Naive thymus-derived CD4-positive, alpha-beta T cell (primary cell): ENCODE measurements around the gene CDH23. TPM values are rescaled to one million over a fixed set of nuclear protein-coding genes. Genes with fewer than 3 reads are reported as not detected.

Experiments used
- ATAC-seq: fragments of 150-1000 bp; cut with Tn5 transposase; 2 replicates; pipeline ENCODE4 v1.10.0; 2021; ENCODE audit warnings: mild to moderate bottlenecking, moderate library complexity
- CTCF ChIA-PET: fragments of 350-600 bp; sonication (Branson Sonifier 250); formaldehyde crosslinking; loops from one replicate; lab custom pipeline; 2021; ENCODE audit warnings: antibody characterized with exemption; lab: Charles Lee
- POLR2A ChIA-PET: fragments of 350-600 bp; sonication (Branson Sonifier 250); formaldehyde crosslinking; loops from one replicate; lab custom pipeline; 2021; ENCODE audit warnings: antibody characterized with exemption, inconsistent platforms; lab: Charles Lee
- DNase-seq, 9 donors: peaks; one replicate each; pipeline versions ENCODE4 v3.0.0 to v3.0.0-alpha.2; 2020 to 2022; ENCODE audit warnings: mixed read lengths in 1 of 9
- H3K27ac ChIP-seq: one replicate; pipeline ENCODE4 v1.7.0; 2013; ENCODE audit warnings: mild to moderate bottlenecking, low read depth, low read length, moderate library complexity
- H3K27me3 ChIP-seq, 2 donors: one replicate each; pipeline ENCODE4 v1.7.0; 2013; ENCODE audit warnings: low read length in 2 of 2, mild to moderate bottlenecking in 2 of 2, moderate library complexity in 2 of 2; ENCODE audit not compliant: control insufficient read depth in 2 of 2, insufficient read depth in 2 of 2
- H3K36me3 ChIP-seq, 3 experiments: 1 replicate in 2 of 3; 2 replicates in 1 of 3; pipeline ENCODE4 v1.7.0; 2013; ENCODE audit warnings: low read length in 3 of 3, mild to moderate bottlenecking in 3 of 3, moderate library complexity in 1 of 3; ENCODE audit not compliant: insufficient read depth in 3 of 3, control insufficient read depth in 2 of 3
- H3K4me1 ChIP-seq, 2 donors: one replicate each; pipeline ENCODE4 v1.7.0; 2013; ENCODE audit warnings: low read length in 2 of 2, mild to moderate bottlenecking in 2 of 2, moderate library complexity in 1 of 2; ENCODE audit not compliant: control insufficient read depth in 2 of 2, insufficient read depth in 2 of 2
- H3K4me3 ChIP-seq: 2 replicates; pipeline ENCODE4 v1.7.0; 2013; ENCODE audit warnings: mild to moderate bottlenecking, low read length
- H3K9me3 ChIP-seq, 3 experiments: 1 replicate in 2 of 3; 2 replicates in 1 of 3; pipeline ENCODE4 v1.7.0; 2013; ENCODE audit warnings: low read length in 3 of 3; ENCODE audit not compliant: control insufficient read depth in 2 of 3
- H3K27ac Mint-ChIP-seq, 9 donors: one replicate each; pipeline ENCODE4 v1.8.0; 2020 to 2022; ENCODE audit warnings: mixed read lengths in 9 of 9, mild to moderate bottlenecking in 8 of 9, moderate library complexity in 5 of 9, inconsistent platforms in 2 of 9
- H3K27me3 Mint-ChIP-seq, 5 donors: one replicate each; pipeline ENCODE4 v1.8.0; 2021 to 2022; ENCODE audit warnings: mixed read lengths in 5 of 5, mild to moderate bottlenecking in 1 of 5
- H3K36me3 Mint-ChIP-seq, 5 donors: one replicate each; pipeline ENCODE4 v1.8.0; 2020 to 2022; ENCODE audit warnings: mixed read lengths in 5 of 5, mild to moderate bottlenecking in 3 of 5, inconsistent platforms in 1 of 5
- H3K4me1 Mint-ChIP-seq, 7 donors: one replicate each; pipeline ENCODE4 v1.8.0; 2020 to 2022; ENCODE audit warnings: mixed read lengths in 7 of 7, mild to moderate bottlenecking in 3 of 7, inconsistent platforms in 1 of 7
- H3K4me3 Mint-ChIP-seq, 10 donors: one replicate each; pipeline ENCODE4 v1.8.0; 2020 to 2022; ENCODE audit warnings: mild to moderate bottlenecking in 10 of 10, mixed read lengths in 10 of 10, moderate library complexity in 6 of 10, inconsistent platforms in 2 of 10
- H3K9me3 Mint-ChIP-seq, 11 donors: one replicate each; pipeline ENCODE4 v1.8.0; 2020 to 2022; ENCODE audit warnings: mixed read lengths in 11 of 11, mild to moderate bottlenecking in 4 of 11, inconsistent platforms in 1 of 11, moderate library complexity in 1 of 11
- intact Hi-C, 2 donors: fragments of 100-400 bp; cut with micrococcal nuclease; formaldehyde crosslinking; loops; one replicate each; pipeline ENCODE4 v1.15.1; 2023
- polyA plus RNA-seq, 2 donors: library from polyadenylated mRNA; unstranded; fragments of 300-500 nt; fragmentation: Illumina TruSeq; gene quantifications; one replicate each; pipeline ENCODE4 v1.2.3, GENCODE V29; 2021
- total RNA-seq, 6 experiments: library from RNA in 5 of 6; stranded (reverse) in 5 of 6; gene quantifications; 1 replicate in 5 of 6; 2 replicates in 1 of 6; pipeline ENCODE4 v1.2.3 and lab custom pipeline; 2021 to 2026

The CDH23 gene
- total and polyA plus RNA-seq, 7 experiments from 2014 or later: 1.1 to 18.3 (median 7.9) TPM

GRCh38 chr10:71582506-71583475, 186.1 kb downstream of the CDH23 start:
- ChIA-PET CTCF (interaction anchor here (0.9 kb wide), 1 partner anchor 13 kb away, joined by 4 read pairs; no protein-coding TSS in a partner anchor), POLR2A (no interaction called here)
- no peaks in the 10 kb centered on the region for H3K36me3 Mint-ChIP-seq
- H3K27ac ChIP-seq: no peak overlapping the region
- no peaks in the 10 kb centered on the region for H3K36me3 ChIP-seq
- DNase-seq (no peak), ATAC-seq (no peak)
- no peak overlapping the region for H3K4me3 Mint-ChIP-seq
- H3K27ac Mint-ChIP-seq: no peak overlapping the region
- no peaks in the 10 kb centered on the region for H3K9me3 Mint-ChIP-seq
- H3K27me3 Mint-ChIP-seq: peaks cover 0 to 7% (median 4%) of the 10 kb centered on the region in 5 donors
- no peaks in the 10 kb centered on the region for H3K4me1 Mint-ChIP-seq
- no peak overlapping the region for H3K4me3 ChIP-seq
- H3K9me3 ChIP-seq: no peaks in the 10 kb centered on the region
- no peaks in the 10 kb centered on the region for H3K27me3 ChIP-seq
- intact Hi-C loops: no loop called here
- H3K4me1 ChIP-seq: no peaks in the 10 kb centered on the region

- Histone ChIP-seq H3K27me3 (no peaks in the 10 kb centered on the region), H3K4me3 (no peak overlapping the region), H3K4me1 (no peaks in the 10 kb centered on the region), H3K36me3 (no peaks in the 10 kb centered on the region), H3K27ac (no peak overlapping the region), H3K9me3 (no peaks in the 10 kb centered on the region)
- DNase-seq (no peak), ATAC-seq (no peak)
- ChIA-PET POLR2A (no interaction called here), CTCF (interaction anchor here (0.7 kb wide), 1 partner anchor 281 kb away, joined by 4 read pairs; no protein-coding TSS in a partner anchor)
- Mint-ChIP-seq H3K27me3 (peaks cover 0 to 7% (median 5%) of the 10 kb centered on the region in 5 donors), H3K27ac (no peak overlapping the region), H3K9me3 (no peaks in the 10 kb centered on the region), H3K36me3 (no peaks in the 10 kb centered on the region), H3K4me3 (no peak overlapping the region), H3K4me1 (no peaks in the 10 kb centered on the region)
- intact Hi-C loops: no loop called here
Measured at GRCh38 chr10:71584461-71584860, 187.7 kb downstream of the CDH23 start.

- Mint-ChIP-seq H3K4me1 (no peaks in the 10 kb centered on the region), H3K36me3 (no peaks in the 10 kb centered on the region), H3K9me3 (no peaks in the 10 kb centered on the region), H3K27me3 (peaks cover 0 to 7% (median 5%) of the 10 kb centered on the region in 5 donors), H3K4me3 (no peak overlapping the region), H3K27ac (no peak overlapping the region)
- CTCF ChIA-PET: interaction anchor here (0.7 kb wide), 1 partner anchor 281 kb away, joined by 4 read pairs; no protein-coding TSS in a partner anchor
- POLR2A ChIA-PET: interaction anchor here (0.7 kb wide), 1 partner anchor 264 kb away, joined by 3 read pairs; no protein-coding TSS in a partner anchor
- ATAC-seq: no peak
- no peak overlapping the region for H3K4me3 ChIP-seq
- intact Hi-C loops: no loop called here
- H3K9me3 ChIP-seq: no peaks in the 10 kb centered on the region
- no peaks in the 10 kb centered on the region for H3K36me3 ChIP-seq
- no peaks in the 10 kb centered on the region for H3K4me1 ChIP-seq
- DNase-seq: no peak
- H3K27me3 ChIP-seq: no peaks in the 10 kb centered on the region
- no peak overlapping the region for H3K27ac ChIP-seq
Measured at GRCh38 chr10:71584902-71585563, 188.3 kb downstream of the CDH23 start.

- intact Hi-C loops: no loop called here
Measured at GRCh38 chr10:71585564-71586290, 189.0 kb downstream of the CDH23 start.

GRCh38 chr10:71587941-71588573, 191.3 kb downstream of the CDH23 start:
- no peaks in the 10 kb centered on the region for H3K27me3 ChIP-seq
- H3K27ac ChIP-seq: no peak overlapping the region
- ATAC-seq (no peak), DNase-seq (no peak)
- H3K4me1 Mint-ChIP-seq: no peaks in the 10 kb centered on the region
- H3K4me1 ChIP-seq: no peaks in the 10 kb centered on the region
- H3K36me3 Mint-ChIP-seq: no peaks in the 10 kb centered on the region
- H3K27ac Mint-ChIP-seq: no peak overlapping the region
- POLR2A ChIA-PET: no interaction called here
- intact Hi-C loops: no loop called here
- no peak overlapping the region for H3K4me3 ChIP-seq
- H3K36me3 ChIP-seq: no peaks in the 10 kb centered on the region
- H3K27me3 Mint-ChIP-seq: peaks cover 0 to 8% (median 5%) of the 10 kb centered on the region in 5 donors
- H3K4me3 Mint-ChIP-seq: no peak overlapping the region
- no peaks in the 10 kb centered on the region for H3K9me3 ChIP-seq
- CTCF ChIA-PET: no interaction called here
- H3K9me3 Mint-ChIP-seq: no peaks in the 10 kb centered on the region

More at GRCh38 chr10:71585564-71586290, 189.0 kb downstream of the CDH23 start:
- ATAC-seq: no peak
- no peaks in the 10 kb centered on the region for H3K9me3 ChIP-seq
- Mint-ChIP-seq H3K27me3 (peaks cover 0 to 7% (median 5%) of the 10 kb centered on the region in 5 donors), H3K27ac (no peak overlapping the region), H3K4me1 (no peaks in the 10 kb centered on the region), H3K9me3 (no peaks in the 10 kb centered on the region), H3K36me3 (no peaks in the 10 kb centered on the region), H3K4me3 (no peak overlapping the region)
- no peak overlapping the region for H3K27ac ChIP-seq
- no peak for DNase-seq
- H3K4me3 ChIP-seq: no peak overlapping the region
- ChIA-PET CTCF (no interaction called here), POLR2A (interaction anchor here (0.7 kb wide), 1 partner anchor 264 kb away, joined by 3 read pairs; no protein-coding TSS in a partner anchor)
- H3K36me3 ChIP-seq: no peaks in the 10 kb centered on the region
- no peaks in the 10 kb centered on the region for H3K4me1 ChIP-seq
- no peaks in the 10 kb centered on the region for H3K27me3 ChIP-seq

GRCh38 chr10:71588685-71589084, 192.0 kb downstream of the CDH23 start:
- no peaks in the 10 kb centered on the region for H3K4me1 ChIP-seq
- Mint-ChIP-seq H3K4me1 (no peaks in the 10 kb centered on the region), H3K4me3 (no peak overlapping the region), H3K36me3 (no peaks in the 10 kb centered on the region), H3K9me3 (no peaks in the 10 kb centered on the region), H3K27me3 (peaks cover 0 to 8% (median 5%) of the 10 kb centered on the region in 5 donors), H3K27ac (peak overlapping the region in 1 of 9 donors; percentile 23)
- no peaks in the 10 kb centered on the region for H3K9me3 ChIP-seq
- ChIA-PET CTCF (no interaction called here), POLR2A (no interaction called here)
- H3K27me3 ChIP-seq: no peaks in the 10 kb centered on the region
- H3K4me3 ChIP-seq: no peak overlapping the region
- ATAC-seq (no peak), DNase-seq (no peak)
- no peak overlapping the region for H3K27ac ChIP-seq
- intact Hi-C loops: no loop called here
- no peaks in the 10 kb centered on the region for H3K36me3 ChIP-seq
